GM18508 (cell line): ENCODE measurements around the gene LAIR2.
A peak's percentile ranks its signal among the peaks of the same experiment; 100 is the strongest.

Experiments
- ATAC-seq: cut with Tn5 transposase; IDR thresholded peaks from one replicate; pipeline ENCODE4 v1.9.1; 2021; ENCODE audit warnings: moderate number of reproducible peaks; ENCODE audit not compliant: insufficient read depth, unreplicated experiment

LAIR2 gene

DNA sequence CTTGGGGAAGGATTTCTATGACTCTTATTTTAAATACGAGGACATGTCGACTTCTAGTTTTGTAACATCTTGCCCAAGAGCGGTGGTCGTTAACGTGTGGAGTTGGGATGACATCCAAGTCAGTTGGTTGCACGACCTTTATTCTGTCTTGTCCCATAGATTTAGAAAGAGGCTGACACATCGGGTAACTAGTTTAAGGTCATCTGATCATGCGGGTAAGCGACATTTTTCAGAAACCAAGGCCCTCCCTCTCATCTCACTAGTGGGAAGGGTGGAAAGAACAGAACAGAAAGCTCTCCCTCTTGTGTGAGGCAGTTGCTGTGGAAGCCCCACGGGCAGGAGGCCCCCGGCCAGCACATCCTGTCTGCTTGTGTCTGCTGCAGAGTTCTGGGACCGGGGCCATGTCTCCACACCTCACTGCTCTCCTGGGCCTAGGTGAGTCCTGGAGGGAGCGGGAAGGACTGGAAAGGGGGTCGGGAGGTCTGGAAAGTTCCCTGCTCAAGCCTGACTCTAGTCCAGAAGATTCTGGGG, at the start of gene LAIR2:
Gene LAIR2, plus strand, starts transcription at position 314 of the 531 bp plus-strand sequence. Its CDS starts 88 bp downstream, at position 402.
- no peak for ATAC-seq

DNA sequence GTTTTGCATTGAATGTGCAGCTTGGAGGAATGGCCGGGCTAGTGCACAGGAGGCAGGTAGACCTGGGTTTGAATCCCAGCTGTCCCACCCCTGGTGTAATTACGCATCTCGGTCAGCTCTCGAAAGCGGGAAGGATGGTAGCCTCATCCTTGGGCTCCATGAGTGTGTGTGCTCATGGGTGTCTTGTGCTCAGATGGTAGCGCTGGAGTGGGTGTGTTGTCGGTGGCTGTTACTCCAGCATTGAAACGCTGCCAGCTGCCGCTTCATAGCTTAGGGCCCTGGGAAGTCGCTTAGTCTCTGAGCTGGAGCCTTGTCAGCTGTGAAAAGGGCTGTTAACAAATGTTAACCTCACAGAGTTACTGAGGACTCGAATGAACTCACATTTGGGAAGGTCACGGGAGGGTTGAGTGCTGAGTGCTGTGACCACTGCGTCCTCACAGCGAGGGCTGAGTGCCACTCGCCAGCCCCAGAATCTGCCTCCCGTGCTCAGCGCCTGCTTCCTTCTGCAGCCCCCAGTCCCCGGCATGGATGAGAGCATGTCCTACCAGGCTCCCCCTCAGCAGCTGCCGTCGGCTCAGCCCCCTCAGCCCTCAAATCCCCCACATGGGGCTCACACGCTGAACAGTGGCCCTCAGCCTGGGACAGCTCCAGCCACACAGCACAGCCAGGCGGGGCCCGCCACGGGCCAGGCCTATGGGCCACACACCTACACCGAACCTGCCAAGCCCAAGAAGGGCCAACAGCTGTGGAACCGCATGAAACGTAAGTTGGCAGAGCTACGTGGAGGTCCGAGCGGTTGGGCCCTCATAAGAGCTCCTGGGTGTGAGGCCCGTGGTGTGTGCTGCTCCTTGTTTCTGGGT, 48.5 kb upstream of the LAIR2 start:
- ATAC-seq, result no peak

DNA sequence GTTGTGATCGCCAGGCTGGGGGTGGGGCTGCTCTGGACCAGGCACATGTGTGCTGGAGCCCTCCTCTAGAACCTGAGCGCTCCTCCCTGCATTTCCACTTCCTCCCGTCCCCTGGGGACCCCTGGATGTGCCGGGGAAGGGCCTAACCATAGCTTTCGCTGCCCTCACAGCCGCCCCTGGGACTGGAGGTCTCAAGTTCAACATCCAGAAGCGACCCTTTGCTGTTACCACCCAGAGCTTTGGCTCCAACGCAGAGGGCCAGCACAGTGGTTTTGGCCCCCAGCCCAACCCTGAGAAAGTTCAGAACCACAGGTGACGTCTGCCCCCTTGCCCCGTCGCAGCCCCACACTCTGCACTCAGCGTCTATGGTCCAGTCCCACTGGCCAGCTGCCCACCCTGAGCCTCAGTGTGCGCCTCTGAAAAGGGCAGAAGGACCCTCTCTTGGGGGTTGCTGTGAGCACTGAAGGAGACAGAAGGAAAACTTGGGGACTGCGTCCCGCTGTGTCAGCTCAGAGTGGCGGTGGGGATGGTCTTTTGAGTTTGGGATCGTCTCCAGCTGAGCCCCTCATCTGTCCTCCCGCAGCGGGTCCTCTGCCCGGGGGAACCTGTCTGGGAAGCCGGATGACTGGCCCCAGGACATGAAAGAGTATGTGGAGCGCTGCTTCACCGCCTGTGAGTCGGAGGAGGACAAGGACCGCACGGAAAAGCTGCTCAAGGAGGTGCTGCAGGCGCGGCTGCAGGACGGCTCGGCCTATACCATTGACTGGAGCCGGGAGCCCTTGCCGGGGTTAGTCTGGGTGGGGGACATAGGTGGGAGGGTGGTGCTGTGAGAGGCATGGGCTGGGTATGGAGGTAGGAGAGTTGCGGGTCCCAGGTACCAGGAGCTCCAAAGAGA, 47.6 kb upstream of the LAIR2 start:
- no peak for ATAC-seq

- no peak for ATAC-seq
Observed at GRCh38 chr19:54455786-54456422, 46.7 kb upstream of the LAIR2 start.

GRCh38 chr19:54456423-54457373, 45.9 kb upstream of the LAIR2 start:
- no peak for ATAC-seq

DNA sequence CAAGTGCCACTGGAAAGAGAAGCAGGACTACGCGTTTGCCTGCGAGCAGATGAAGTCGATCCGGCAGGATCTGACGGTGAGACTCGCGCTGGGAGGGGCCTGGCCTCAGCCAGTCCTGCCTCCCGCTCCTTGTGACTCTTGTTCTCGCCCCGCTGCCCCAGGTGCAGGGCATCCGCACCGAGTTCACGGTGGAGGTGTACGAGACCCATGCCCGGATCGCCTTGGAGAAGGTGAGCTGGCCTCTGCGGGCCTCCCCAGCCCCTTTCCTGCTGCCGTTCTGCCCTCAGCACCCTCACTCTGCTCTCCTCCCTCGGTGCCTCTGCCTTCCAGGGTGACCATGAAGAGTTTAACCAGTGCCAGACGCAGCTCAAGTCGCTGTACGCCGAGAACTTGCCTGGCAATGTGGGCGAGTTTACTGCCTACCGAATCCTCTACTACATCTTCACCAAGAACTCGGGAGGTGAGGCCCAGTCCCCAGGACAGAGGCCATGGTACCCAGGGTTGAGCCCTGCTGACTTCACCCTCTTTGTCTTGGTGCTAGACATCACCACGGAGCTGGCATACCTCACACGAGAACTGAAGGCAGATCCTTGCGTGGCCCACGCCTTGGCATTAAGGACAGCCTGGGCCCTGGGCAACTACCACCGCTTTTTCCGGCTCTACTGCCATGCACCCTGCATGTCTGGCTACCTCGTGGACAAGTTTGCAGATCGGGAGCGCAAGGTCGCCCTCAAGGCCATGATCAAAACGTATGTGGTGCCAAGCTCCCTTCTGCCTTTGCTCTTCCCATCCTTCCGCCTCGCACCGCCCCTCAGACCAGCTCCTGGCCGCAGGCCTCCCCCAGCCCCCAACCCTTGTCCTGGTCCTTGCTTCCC, 44.6 kb upstream of the LAIR2 start:
- ATAC-seq, result no peak

- no peak for ATAC-seq
Observed at GRCh38 chr19:54458648-54459281, 43.9 kb upstream of the LAIR2 start.

DNA sequence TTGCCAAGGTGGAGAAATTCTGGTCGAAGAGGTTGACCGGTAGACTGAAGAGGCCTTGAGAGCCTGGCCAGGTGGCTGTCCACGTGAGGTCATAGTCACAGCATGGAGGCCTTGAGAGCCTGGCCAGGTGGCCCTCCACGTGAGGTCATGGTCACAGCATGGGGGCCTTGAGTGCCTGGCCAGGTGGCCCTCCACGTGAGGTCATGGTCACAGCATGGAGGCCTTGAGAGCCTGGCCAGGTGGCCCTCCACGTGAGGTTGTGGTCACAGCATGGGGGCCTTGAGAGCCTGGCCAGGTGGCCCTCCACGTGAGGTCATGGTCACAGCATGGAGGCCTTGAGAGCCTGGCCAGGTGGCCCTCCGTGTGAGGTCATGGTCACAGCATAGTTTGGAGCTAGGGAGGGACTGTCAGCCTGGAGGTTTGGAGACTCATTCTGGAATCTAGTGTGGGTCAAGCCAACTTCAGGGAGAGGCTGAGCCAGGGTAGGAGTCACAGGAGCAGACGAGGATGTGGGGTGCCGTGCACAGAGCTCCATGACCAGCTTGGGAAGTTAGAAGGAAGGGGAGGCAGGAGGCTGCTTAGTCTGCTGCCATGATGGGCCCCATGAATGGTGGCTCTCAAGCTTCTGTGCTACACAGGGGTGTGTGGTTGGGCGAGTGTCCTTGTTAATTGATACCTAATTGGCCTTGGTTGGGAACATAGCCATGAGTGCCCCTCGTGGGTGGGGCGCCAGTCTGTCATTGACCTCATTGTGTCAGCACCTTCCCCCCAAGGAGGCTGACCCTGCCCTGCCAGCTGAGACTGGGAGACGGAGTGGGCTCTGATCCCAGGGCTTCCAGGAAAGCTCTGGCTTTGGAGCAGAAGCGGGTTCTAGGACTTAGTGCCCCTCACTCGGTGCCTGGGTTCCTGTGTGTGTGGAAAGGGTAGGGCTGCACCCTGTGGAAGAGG, 43.1 kb upstream of the LAIR2 start:
- ATAC-seq, result no peak

- ATAC-seq, result no peak
Observed at GRCh38 chr19:54460230-54461005, 42.2 kb upstream of the LAIR2 start.

- no peak for ATAC-seq
Observed at GRCh38 chr19:54461210-54461609, 41.4 kb upstream of the LAIR2 start.

GRCh38 chr19:54461613-54462012, 41.0 kb upstream of the LAIR2 start:
- no peak for ATAC-seq

DNA sequence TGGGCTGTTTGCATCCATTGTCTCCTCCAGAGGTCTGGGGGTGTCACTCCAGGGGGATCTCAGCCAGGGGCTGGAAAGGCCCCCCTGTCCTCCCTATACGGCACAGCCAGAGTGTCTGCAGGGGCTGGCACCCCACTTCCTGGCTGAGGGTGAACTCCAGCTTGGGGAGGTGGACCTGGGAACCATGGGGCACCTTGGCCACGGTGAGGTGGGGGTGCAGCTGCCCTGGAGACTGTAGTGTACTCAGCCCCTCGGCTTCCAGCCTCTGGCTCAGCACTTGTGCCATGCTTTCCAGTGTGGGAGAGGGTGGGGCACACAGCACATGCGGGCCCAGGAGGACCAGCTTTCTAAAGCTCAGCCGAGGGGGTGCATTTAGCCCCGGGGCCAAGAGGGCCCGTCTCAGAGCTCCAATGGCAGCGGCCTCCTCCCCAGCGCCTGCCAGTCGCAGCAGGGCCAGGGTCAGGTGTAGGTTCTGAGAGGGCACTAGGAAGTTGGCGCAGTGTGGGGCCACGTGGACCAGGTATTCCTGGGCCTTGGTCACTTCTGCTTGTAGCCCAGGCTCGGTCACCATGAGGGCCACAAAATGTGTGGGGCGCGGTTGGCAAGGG, 40.5 kb upstream of the LAIR2 start:
- no peak for ATAC-seq

DNA sequence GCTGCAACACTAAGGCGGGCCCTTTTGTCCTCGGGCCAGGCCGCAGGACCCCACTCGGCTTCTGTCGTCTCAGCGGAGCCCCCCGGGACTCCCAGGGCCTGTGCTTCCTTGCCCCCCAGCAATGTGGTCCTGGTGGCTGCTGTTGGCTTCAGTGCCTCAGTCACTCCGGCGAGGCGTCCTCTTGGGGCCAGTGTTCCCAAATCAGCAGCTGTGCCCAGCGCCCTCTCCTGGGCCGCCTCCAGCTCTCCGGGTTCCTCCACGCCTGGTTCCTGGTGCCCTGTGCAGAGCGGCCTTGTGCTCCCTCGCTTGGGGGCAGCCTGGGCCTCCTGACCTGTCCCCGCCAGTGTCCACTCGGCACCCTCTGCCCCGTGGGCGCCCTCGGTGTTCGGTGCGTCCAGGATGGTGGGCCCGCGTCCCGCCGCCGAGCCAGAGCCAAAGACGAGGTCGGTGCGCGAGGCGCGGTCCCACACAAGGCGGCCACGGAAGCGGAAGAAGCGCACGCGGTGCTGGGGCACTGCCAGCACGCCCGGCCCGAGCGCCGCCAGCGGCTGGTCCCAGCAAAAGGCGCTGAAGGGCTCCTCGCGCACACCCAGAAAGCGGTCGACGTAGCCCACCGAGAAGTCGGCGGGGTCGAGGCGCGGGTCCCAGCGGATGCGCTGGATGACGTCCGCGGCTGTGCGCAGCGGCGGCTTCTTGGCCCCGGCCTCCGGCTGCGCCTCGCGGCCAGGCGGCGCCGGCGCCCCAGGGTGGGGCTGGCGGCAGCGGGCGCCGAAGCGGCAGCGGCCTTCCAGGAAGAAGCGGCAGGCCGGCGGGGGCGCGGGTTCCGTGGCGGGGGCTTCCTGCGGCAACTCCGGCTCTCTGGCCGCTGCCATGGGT, 39.7 kb upstream of the LAIR2 start:
- no peak for ATAC-seq

DNA sequence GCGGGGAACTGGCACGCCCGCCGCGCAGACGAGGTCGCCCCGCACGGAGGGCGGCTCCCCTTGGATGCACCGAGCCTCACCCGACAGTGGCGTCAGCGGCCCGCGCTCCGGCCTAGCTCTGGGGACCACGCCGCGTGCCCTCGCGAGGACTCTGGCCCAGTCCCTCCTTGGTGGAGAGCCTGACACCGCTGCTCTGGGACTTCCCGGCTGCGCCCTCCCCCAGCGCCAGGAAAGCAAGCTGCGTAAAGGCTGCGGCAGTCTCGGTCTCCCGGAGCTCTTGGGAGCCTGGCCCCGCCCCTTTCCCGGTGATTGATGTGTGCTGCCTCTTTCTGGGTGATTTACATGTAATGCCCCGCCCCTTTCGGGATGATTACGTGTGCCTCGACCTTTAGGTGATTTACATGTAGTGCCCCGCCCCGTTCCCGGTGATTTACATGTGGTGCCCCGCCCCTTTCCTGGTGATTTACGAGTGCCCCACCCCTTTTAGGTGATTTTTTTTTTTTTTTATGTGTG, 39.0 kb upstream of the LAIR2 start, which contains the start of gene LENG9:
Gene LENG9, minus strand, starts transcription at position 248 of the 513 bp plus-strand sequence. CDS start 252 bp downstream, outside the sequence.
- ATAC-seq, result peak; percentile 35
